IMR-90 (cell line): ENCODE results near the gene L3MBTL4. TPM values are rescaled to one million over a fixed set of nuclear protein-coding genes. Genes with fewer than 3 reads are reported as not detected.

Experiments used
- ATAC-seq: fragments of 200-7000 bp; cut with Tn5 transposase; 2 replicates; pipeline ENCODE4 v1.9.1; 2020; ENCODE audit warnings: low read depth, mild to moderate bottlenecking, moderate library complexity
- BruUV-seq: library from RNA; stranded (reverse); fragments of 400-500 nt; replicated peaks from 2 replicates; lab custom pipeline; 2021; lab: Mats Ljungman, UMichigan
- CTCF ChIA-PET: fragments of 300-600 bp; formaldehyde crosslinking; extraction: SDS; loops from one replicate; lab custom pipeline; 2021; ENCODE audit warnings: antibody characterized with exemption; lab: Yijun Ruan, JAX
- POLR2A ChIA-PET: fragments of 300-600 bp; sonication (Branson Sonifier 250); formaldehyde crosslinking; loops from one replicate; lab custom pipeline; 2022; ENCODE audit warnings: antibody characterized with exemption; ENCODE audit not compliant: unreplicated experiment; lab: Charles Lee
- DNase-seq: peaks from one replicate; pipeline ENCODE4 v3.0.0; 2013
- H2AFZ ChIP-seq: replicated peaks from 2 replicates; pipeline ENCODE3; 2013; ENCODE audit warnings: low read length, mild to moderate bottlenecking; ENCODE audit not compliant: poor library complexity
- H2AK5ac ChIP-seq: 2 replicates; pipeline ENCODE4 v1.6.1; 2013; ENCODE audit warnings: low read depth, low read length, inconsistent platforms
- H2AK9ac ChIP-seq: replicated peaks from 2 replicates; pipeline ENCODE3; 2013; ENCODE audit warnings: mild to moderate bottlenecking, low read depth, low read length, moderate library complexity; ENCODE audit not compliant: poor library complexity
- H2BK120ac ChIP-seq: 2 replicates; pipeline ENCODE4 v1.6.1; 2013; ENCODE audit warnings: low read depth, low read length, inconsistent platforms
- H2BK15ac ChIP-seq: 3 replicates; pipeline ENCODE4 v1.6.1; 2013; ENCODE audit warnings: low read depth, low read length, inconsistent platforms
- H2BK20ac ChIP-seq: 2 replicates; pipeline ENCODE4 v1.6.1; 2013; ENCODE audit warnings: low read depth, mild to moderate bottlenecking, inconsistent platforms, low read length, moderate library complexity
- H2BK5ac ChIP-seq: 2 replicates; pipeline ENCODE4 v1.6.1; 2013; ENCODE audit warnings: mild to moderate bottlenecking, low read depth, low read length, inconsistent platforms; ENCODE audit not compliant: poor library complexity, severe bottlenecking
- H3K14ac ChIP-seq: replicated peaks from 2 replicates; pipeline ENCODE4 v1.6.1; 2013; ENCODE audit warnings: low read depth, low read length, inconsistent platforms
- H3K18ac ChIP-seq: 2 replicates; pipeline ENCODE4 v1.6.1; 2013; ENCODE audit warnings: low read depth, low read length, control low read depth
- H3K23ac ChIP-seq: 2 replicates; pipeline ENCODE4 v1.6.1; 2013; ENCODE audit warnings: low read depth, low read length, inconsistent platforms
- H3K27ac ChIP-seq: 2 replicates; pipeline ENCODE4 v1.5.1; 2013; ENCODE audit warnings: mild to moderate bottlenecking, control low read depth, low read length; ENCODE audit not compliant: insufficient read depth
- H3K27me3 ChIP-seq: 2 replicates; pipeline ENCODE4 v1.6.1; 2013; ENCODE audit warnings: low read length; ENCODE audit not compliant: control insufficient read depth, insufficient read depth
- H3K36me3 ChIP-seq: 2 replicates; pipeline ENCODE4 v1.6.1; 2013; ENCODE audit warnings: low read length, mixed read lengths; ENCODE audit not compliant: control insufficient read depth, insufficient read depth
- H3K4ac ChIP-seq: 2 replicates; pipeline ENCODE4 v1.6.1; 2013; ENCODE audit warnings: low read depth, low read length, inconsistent platforms
- H3K4me1 ChIP-seq: 2 replicates; pipeline ENCODE4 v1.6.1; 2013; ENCODE audit warnings: low read length, mixed read lengths; ENCODE audit not compliant: control insufficient read depth, insufficient read depth
- H3K4me2 ChIP-seq: 2 replicates; pipeline ENCODE4 v1.6.1; 2013; ENCODE audit warnings: low read depth, mild to moderate bottlenecking, control low read depth, low read length, moderate library complexity
- H3K4me3 ChIP-seq: 2 replicates; pipeline ENCODE4 v1.5.1; 2013; ENCODE audit warnings: low read depth, mild to moderate bottlenecking, control low read depth, low read length, moderate library complexity; ENCODE audit not compliant: insufficient read depth
- H3K56ac ChIP-seq: 2 replicates; pipeline ENCODE4 v1.6.1; 2013; ENCODE audit warnings: low read length, inconsistent platforms; ENCODE audit not compliant: insufficient read depth; ENCODE audit errors: extremely low read depth
- H3K79me1 ChIP-seq, 2 experiments: 2 replicates each; pipeline ENCODE4 v1.6.1; 2013; ENCODE audit warnings: low read length in 2 of 2, inconsistent platforms in 1 of 2, low read depth in 1 of 2
- H3K9ac ChIP-seq: 2 replicates; pipeline ENCODE4 v1.6.1; 2013; ENCODE audit warnings: low read depth, low read length, control low read depth
- H3K9me1 ChIP-seq: 2 replicates; pipeline ENCODE4 v1.6.1; 2013; ENCODE audit warnings: low read length, inconsistent platforms; ENCODE audit not compliant: insufficient read depth
- H3K9me3 ChIP-seq: 2 replicates; pipeline ENCODE4 v1.6.1; 2013; ENCODE audit warnings: low read length; ENCODE audit not compliant: control insufficient read depth, insufficient read depth
- H4K20me1 ChIP-seq: 2 replicates; pipeline ENCODE4 v1.6.1; 2013; ENCODE audit warnings: low read length, inconsistent platforms; ENCODE audit not compliant: insufficient read depth
- H4K5ac ChIP-seq: 2 replicates; pipeline ENCODE4 v1.6.1; 2013; ENCODE audit warnings: mild to moderate bottlenecking, low read depth, low read length, control low read depth
- H4K8ac ChIP-seq, 2 experiments: 2 replicates each; pipeline ENCODE4 v1.6.1; 2013; ENCODE audit warnings: low read depth in 2 of 2, low read length in 2 of 2, control low read depth in 1 of 2, inconsistent platforms in 1 of 2
- H4K91ac ChIP-seq: 2 replicates; pipeline ENCODE4 v1.6.1; 2013; ENCODE audit warnings: low read depth, low read length, inconsistent platforms; ENCODE audit not compliant: insufficient read depth
- MAFK ChIP-seq: IDR thresholded peaks from 2 replicates; pipeline ENCODE4 v1.6.1; 2012; ENCODE audit warnings: low read depth, low read length, improper control_type of control experiment
- POLR2A ChIP-seq: IDR thresholded peaks from 2 replicates; pipeline ENCODE4 v1.6.1; 2012; ENCODE audit warnings: mild to moderate bottlenecking, low read depth, low read length
- RFX5 ChIP-seq: IDR thresholded peaks from 2 replicates; pipeline ENCODE4 v1.8.0; 2012; ENCODE audit warnings: low read depth, mild to moderate bottlenecking, low read length, moderate library complexity
- WGBS, 2 experiments: methylation state at CpG; one replicate each; pipeline versions ENCODE4 v1.1.5 to v1.1.7; 2013; ENCODE audit warnings: missing lambda C conversion rate in 2 of 2; ENCODE audit not compliant: insufficient read length in 1 of 2; ENCODE audit errors: extremely low coverage in 2 of 2; 5-methylcytosine and 5-hydroxymethylcytosine counted together
- dilution Hi-C: fragments of 300-500 bp; cut with HindIII; formaldehyde crosslinking; loops from one replicate; pipeline ENCODE4 v1.14.3; 2018; ENCODE audit warnings: low sequenced_read_pairs; ENCODE audit not compliant: unreplicated experiment
- in situ Hi-C: fragments of 300-500 bp; cut with MboI; formaldehyde crosslinking; loops from 3 replicates; pipeline ENCODE4 v1.14.3; 2019; ENCODE audit warnings: low sequenced_read_pairs, inconsistent platforms, mixed read lengths
- intact Hi-C: fragments of 100-400 bp; cut with micrococcal nuclease; formaldehyde crosslinking; loops from 2 replicates; pipeline ENCODE4 v1.10.0; 2022
- polyA plus RNA-seq, 3 experiments: library from polyadenylated mRNA; depleted of rRNA; stranded (reverse); fragments of >200 nt; gene quantifications; 2 replicates each; pipeline ENCODE4 v1.2.3, GENCODE V29; 2012; ENCODE audit warnings: low replicate concordance in 1 of 3
- total RNA-seq: library from RNA; depleted of rRNA; stranded (reverse); fragments of >200 nt; gene quantifications from 2 replicates; pipeline ENCODE4 v1.2.3, GENCODE V29; 2012

Gene L3MBTL4
- total and polyA plus RNA-seq, 2 of the 4 experiments (the other 2 are of a cell fraction): under 0.01 to 0.02 TPM

- CTCF ChIA-PET: no interaction called here
- no peak for ATAC-seq
- H3K56ac ChIP-seq: no peak overlapping the region
- WGBS, 2 experiments: 6% methylated on average over 3 of the region's 10 CpGs; no CpG with 5 or more reads in 1 of the 2 experiments
- H3K18ac ChIP-seq: no peak overlapping the region
- no peak overlapping the region for H3K4me2 ChIP-seq
- H2BK20ac ChIP-seq: no peak overlapping the region
- no peak overlapping the region for H2AFZ ChIP-seq
- no TSS peak for BruUV-seq
- no peak overlapping the region for H2BK120ac ChIP-seq
- no peak overlapping the region for H2BK15ac ChIP-seq
- no peaks in the 10 kb centered on the region for H4K20me1 ChIP-seq
- no peaks in the 10 kb centered on the region for H3K9me1 ChIP-seq
- H4K8ac ChIP-seq: no peak overlapping the region
- H3K79me1 ChIP-seq: no peaks in the 10 kb centered on the region
- H3K4ac ChIP-seq: no peak overlapping the region
- no peak overlapping the region for H3K9ac ChIP-seq
- no peak for TF ChIP-seq RFX5
- no peak for TF ChIP-seq MAFK
- TF ChIP-seq POLR2A: no peak
- POLR2A ChIA-PET: no interaction called here
- in situ Hi-C loops (no loop called here), dilution Hi-C loops (no loop called here), intact Hi-C loops (no loop called here)
- no peak overlapping the region for H3K14ac ChIP-seq
- H2AK9ac ChIP-seq: no peak overlapping the region
- H3K23ac ChIP-seq: no peak overlapping the region
- no peaks in the 10 kb centered on the region for H3K27me3 ChIP-seq
- no peak for DNase-seq
- no peak overlapping the region for H3K27ac ChIP-seq
- no peaks in the 10 kb centered on the region for H3K9me3 ChIP-seq
- H3K36me3 ChIP-seq: no peaks in the 10 kb centered on the region
- H4K91ac ChIP-seq: no peak overlapping the region
- H4K5ac ChIP-seq: no peak overlapping the region
- no peaks in the 10 kb centered on the region for H3K4me1 ChIP-seq
- H2BK5ac ChIP-seq: no peak overlapping the region
- no peak overlapping the region for H2AK5ac ChIP-seq
- H3K4me3 ChIP-seq: no peak overlapping the region
These were observed 99.0 kb downstream of the L3MBTL4 start for GRCh38 chr18:6315517-6316331.
